HCT116 (cell line): ENCODE data around the gene TMEM132C.

Experiments
- ATF3 ChIP-seq: IDR thresholded peaks from 2 replicates; pipeline ENCODE4 v1.6.1; 2012
- CTCF ChIP-seq, 3 experiments: fragments of 200-600 bp in 1 of 3; sonication (generic) in 1 of 3; IDR thresholded peaks in 2 of 3; conservative IDR thresholded peaks in 1 of 3; 2 replicates each; pipeline ENCODE4 v1.5.1; 2012 to 2017; ENCODE audit warnings: low read depth in 2 of 3, low read length in 2 of 3, antibody characterized with exemption in 1 of 3, borderline replicate concordance in 1 of 3, control low read depth in 1 of 3, mild to moderate bottlenecking in 1 of 3, mixed read lengths in 1 of 3, mixed run types in 1 of 3, moderate library complexity in 1 of 3; ENCODE audit not compliant: insufficient read depth in 1 of 3
- EZH2 ChIP-seq: fragments of 200-600 bp; sonication (generic); IDR thresholded peaks from 2 replicates; pipeline ENCODE4 v1.6.1; 2017; ENCODE audit warnings: antibody characterized with exemption, mixed run types
- EZH2phosphoT487 ChIP-seq: fragments of 200-600 bp; IDR thresholded peaks from 2 replicates; pipeline ENCODE4 v1.6.1; 2018; ENCODE audit warnings: antibody characterized with exemption, borderline replicate concordance
- POLR2A ChIP-seq: IDR thresholded peaks from 2 replicates; pipeline ENCODE4 v1.7.0; 2011; ENCODE audit warnings: borderline replicate concordance; ENCODE audit not compliant: insufficient read depth, insufficient read length; ENCODE audit errors: extremely low read depth
- POLR2AphosphoS5 ChIP-seq: IDR thresholded peaks from 2 replicates; pipeline ENCODE4 v1.6.1; 2011; ENCODE audit warnings: mild to moderate bottlenecking, low read depth, low read length, moderate library complexity
- RAD21 ChIP-seq: IDR thresholded peaks from 2 replicates; pipeline ENCODE4 v1.6.1; 2012; ENCODE audit warnings: low read depth, mild to moderate bottlenecking
- SIN3A ChIP-seq: IDR thresholded peaks from 2 replicates; pipeline ENCODE4 v1.6.1; 2012; ENCODE audit warnings: low read depth
- SP1 ChIP-seq: IDR thresholded peaks from 2 replicates; pipeline ENCODE4 v1.6.1; 2012; ENCODE audit warnings: low read depth
- ZBTB33 ChIP-seq: IDR thresholded peaks from 2 replicates; pipeline ENCODE4 v1.6.1; 2011; ENCODE audit warnings: mild to moderate bottlenecking, low read length, moderate library complexity; ENCODE audit not compliant: insufficient replicate concordance; ENCODE audit errors: extremely low read depth

- TF ChIP-seq EZH2phosphoT487: no peak
- no peak for TF ChIP-seq POLR2A
- TF ChIP-seq CTCF (IDR thresholded peaks at IDR 0.05 in 2 of 3, conservative IDR thresholded peaks at IDR 0.05 in 1 of 3; ENCODE audit: borderline replicate concordance in 1 of 3, insufficient read depth in 1 of 3, low read depth in 2 of 3, low read length in 2 of 3): no peak
- no peak for TF ChIP-seq ATF3
- TF ChIP-seq RAD21: no peak
- no peak for TF ChIP-seq SP1
- no peak for TF ChIP-seq ZBTB33
- TF ChIP-seq EZH2: no peak
- no peak for TF ChIP-seq POLR2AphosphoS5
- no peak for TF ChIP-seq SIN3A
These were observed 257.5 kb downstream of the TMEM132C start for GRCh38 chr12:128524439-128524838.
